Measurements from ENCODE around the gene DNMT3A. TPM values are rescaled to one million over a fixed set of nuclear protein-coding genes. Genes with fewer than 3 reads are reported as not detected.

The DNMT3A gene
- total and polyA plus RNA-seq, 7 donors, result 4.4 to 30.2 (median 18.1) TPM

DNA sequence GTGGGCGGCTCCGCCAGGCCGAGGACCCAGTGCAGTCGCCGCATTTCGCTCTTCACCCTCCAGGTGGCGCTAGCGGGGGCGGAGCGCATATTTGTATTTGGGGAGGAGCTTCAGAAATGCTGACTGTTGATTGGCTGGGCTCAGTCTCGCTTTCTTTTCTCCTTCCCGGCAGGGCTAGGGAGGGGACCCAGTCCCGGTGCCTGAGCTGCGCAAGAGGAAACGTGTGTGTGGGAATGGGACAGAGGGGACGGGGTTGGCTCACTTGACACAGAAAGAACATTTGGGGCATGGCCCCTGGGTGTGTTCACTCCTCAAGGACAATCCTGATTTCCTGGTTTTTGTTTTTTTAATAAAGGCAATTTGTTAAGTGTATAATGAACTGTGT is 20.3 kb upstream of the DNMT3A start:
- TF ChIP-seq EP300 (IDR thresholded peaks at IDR 0.05), result no peak
- TF ChIP-seq POLR2A (IDR thresholded peaks at IDR 0.05), result peak; percentile 62 to 68
- TF ChIP-seq POLR2AphosphoS5 (IDR thresholded peaks at IDR 0.05), result peak; percentile 81 to 99 (median 85)
- TF ChIP-seq, protein P1, sequence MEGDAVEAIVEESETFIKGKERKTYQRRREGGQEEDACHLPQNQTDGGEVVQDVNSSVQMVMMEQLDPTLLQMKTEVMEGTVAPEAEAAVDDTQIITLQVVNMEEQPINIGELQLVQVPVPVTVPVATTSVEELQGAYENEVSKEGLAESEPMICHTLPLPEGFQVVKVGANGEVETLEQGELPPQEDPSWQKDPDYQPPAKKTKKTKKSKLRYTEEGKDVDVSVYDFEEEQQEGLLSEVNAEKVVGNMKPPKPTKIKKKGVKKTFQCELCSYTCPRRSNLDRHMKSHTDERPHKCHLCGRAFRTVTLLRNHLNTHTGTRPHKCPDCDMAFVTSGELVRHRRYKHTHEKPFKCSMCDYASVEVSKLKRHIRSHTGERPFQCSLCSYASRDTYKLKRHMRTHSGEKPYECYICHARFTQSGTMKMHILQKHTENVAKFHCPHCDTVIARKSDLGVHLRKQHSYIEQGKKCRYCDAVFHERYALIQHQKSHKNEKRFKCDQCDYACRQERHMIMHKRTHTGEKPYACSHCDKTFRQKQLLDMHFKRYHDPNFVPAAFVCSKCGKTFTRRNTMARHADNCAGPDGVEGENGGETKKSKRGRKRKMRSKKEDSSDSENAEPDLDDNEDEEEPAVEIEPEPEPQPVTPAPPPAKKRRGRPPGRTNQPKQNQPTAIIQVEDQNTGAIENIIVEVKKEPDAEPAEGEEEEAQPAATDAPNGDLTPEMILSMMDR (IDR thresholded peaks at IDR 0.05), result peak; percentile 70 to 98 (median 90)
- peaks cover 0 to 11% (median 10%) of the 10 kb centered on the region in 4 donors for H3K4me1 ChIP-seq
- intact Hi-C loops (cut with DNase I), result loop anchor here (5.0 to 10.0 kb wide), 2 partner anchors 160 to 303 kb away; no protein-coding TSS in a partner anchor
- peak overlapping the region; percentile 35 to 78 (median 69) for H3K27ac ChIP-seq
- 0% methylated on average over 16 of the region's 16 CpGs for WGBS, 2 donors
- H3K9me3 ChIP-seq, result no peaks in the 10 kb centered on the region
- no peaks in the 10 kb centered on the region for H3K27me3 ChIP-seq
- DNase-seq, result peak; percentile 96
- H3K4me3 ChIP-seq, result peak overlapping the region; percentile 17 to 48 (median 44)
- H3K36me3 ChIP-seq, result no peaks in the 10 kb centered on the region

DNA sequence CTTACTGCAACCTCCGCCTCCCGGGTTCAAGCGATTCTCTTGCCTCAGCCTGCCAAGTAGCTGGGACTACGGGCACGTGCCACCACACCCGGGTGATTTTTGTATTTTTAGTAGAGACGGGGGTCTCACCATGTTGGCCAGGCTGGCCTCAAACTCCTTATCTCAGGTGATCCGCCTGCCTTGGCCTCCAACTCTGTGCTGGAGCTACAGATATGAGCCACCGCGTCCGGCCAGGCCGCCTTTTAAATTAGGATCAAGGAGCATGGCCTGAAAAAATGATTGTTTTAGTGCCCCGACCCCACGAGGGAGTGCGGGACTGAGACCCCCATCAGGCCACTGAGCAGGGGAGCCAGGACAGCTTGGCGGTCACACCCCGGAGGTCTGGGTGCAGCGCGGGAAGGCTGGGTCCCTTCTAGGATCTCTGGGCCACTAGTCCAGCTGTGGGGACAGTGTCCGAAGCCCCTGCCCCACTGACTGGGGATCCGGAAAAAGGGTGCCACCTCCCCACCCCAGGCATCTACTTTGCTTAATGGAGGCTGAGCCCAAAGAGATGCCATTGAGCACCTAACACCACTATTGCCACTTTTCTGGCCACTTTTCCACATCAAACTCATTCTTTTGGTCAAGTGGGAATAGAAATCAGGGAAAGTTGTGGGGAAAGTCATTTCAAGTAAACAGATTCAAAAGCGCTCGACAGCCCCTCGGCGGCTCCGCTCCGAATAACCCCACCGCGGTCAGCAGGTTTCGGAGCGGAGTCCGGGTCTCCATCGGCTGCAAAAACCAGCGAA is 19.7 kb upstream of the DNMT3A start:
- peak overlapping the region in 3 of 4 donors; percentile 42 to 48 (median 46) for H3K4me3 ChIP-seq
- peak overlapping the region in 2 of 4 donors; percentile 63 to 75 for H3K27ac ChIP-seq
- peaks cover 0 to 11% (median 10%) of the 10 kb centered on the region in 4 donors for H3K4me1 ChIP-seq
- no peaks in the 10 kb centered on the region for H3K27me3 ChIP-seq
- WGBS, 2 donors, result 56 to 59% methylated on average over 34 of the region's 34 CpGs
- H3K36me3 ChIP-seq, result no peaks in the 10 kb centered on the region
- TF ChIP-seq POLR2AphosphoS5 (IDR thresholded peaks at IDR 0.05), result no peak
- TF ChIP-seq POLR2A (IDR thresholded peaks at IDR 0.05), result no peak
- TF ChIP-seq, protein P1 (IDR thresholded peaks at IDR 0.05), result no peak
- TF ChIP-seq EP300 (IDR thresholded peaks at IDR 0.05), result no peak
- no peaks in the 10 kb centered on the region for H3K9me3 ChIP-seq
- intact Hi-C loops (cut with DNase I), result loop anchor here (5.0 to 10.0 kb wide), 2 partner anchors 161 to 303 kb away; no protein-coding TSS in a partner anchor
- DNase-seq, result no peak

DNA sequence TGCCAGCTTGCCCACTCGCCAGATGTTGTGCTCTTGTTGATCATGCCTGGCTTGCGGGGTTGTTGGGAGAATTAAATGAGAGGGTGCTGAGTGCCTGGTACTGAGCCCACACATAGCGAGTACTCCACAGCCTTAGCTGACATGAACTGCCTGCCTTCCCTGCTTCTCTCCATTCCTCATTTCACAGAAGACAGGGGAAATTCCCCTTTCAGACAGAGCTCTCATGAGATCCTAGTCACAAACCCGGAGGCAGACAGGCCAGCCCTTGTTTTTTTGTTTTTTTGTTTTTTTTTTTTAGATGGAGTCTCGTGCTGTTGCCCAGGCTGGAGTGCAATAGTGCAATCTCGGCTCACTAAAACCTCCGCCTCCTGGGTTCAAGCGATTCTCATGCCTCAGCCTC is 17.1 kb upstream of the DNMT3A start:
- no peaks in the 10 kb centered on the region for H3K27me3 ChIP-seq
- intact Hi-C loops (cut with DNase I), result no loop called here
- H3K9me3 ChIP-seq, result no peaks in the 10 kb centered on the region
- DNase-seq, result no peak
- H3K36me3 ChIP-seq, result no peaks in the 10 kb centered on the region
- peaks cover 0 to 11% (median 10%) of the 10 kb centered on the region in 4 donors for H3K4me1 ChIP-seq
- H3K27ac ChIP-seq, result no peak overlapping the region
- 86 to 92% methylated on average over 8 of the region's 8 CpGs for WGBS, 2 donors
- TF ChIP-seq EP300 (IDR thresholded peaks at IDR 0.05) (no peak), POLR2AphosphoS5 (IDR thresholded peaks at IDR 0.05) (no peak), POLR2A (IDR thresholded peaks at IDR 0.05) (no peak)
- TF ChIP-seq, protein P1 (IDR thresholded peaks at IDR 0.05), result no peak
- H3K4me3 ChIP-seq, result no peak overlapping the region

DNA sequence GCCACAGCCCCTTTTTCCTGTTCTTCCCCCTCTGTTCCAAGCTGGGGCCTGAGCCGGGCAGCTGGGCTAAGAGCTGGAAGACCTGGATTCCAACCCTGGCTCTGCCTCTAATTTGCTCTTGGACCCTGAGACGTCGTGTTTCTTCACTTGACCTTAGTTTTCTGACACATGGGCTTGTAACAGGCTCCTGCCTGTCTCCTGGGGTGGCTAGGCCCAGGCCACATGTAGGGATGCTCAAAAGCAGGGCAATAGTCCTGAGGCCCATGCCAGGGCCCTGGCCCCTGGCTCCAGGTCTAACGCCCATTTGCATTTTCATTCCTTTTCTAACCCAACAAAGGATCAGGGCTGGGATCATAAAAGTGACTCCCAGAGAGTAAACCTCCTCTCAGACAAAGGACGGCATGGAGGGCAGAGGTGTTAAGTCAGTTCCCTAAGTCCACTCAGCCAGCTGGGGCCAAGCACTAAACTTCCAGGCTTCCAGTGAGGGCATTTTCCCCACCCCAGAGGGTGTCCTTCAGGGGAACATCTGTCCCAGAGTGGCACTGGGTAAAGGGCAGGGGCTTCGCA is 16.6 kb upstream of the DNMT3A start:
- H3K27ac ChIP-seq, result no peak overlapping the region
- H3K9me3 ChIP-seq, result no peaks in the 10 kb centered on the region
- no peak for DNase-seq
- H3K36me3 ChIP-seq, result no peaks in the 10 kb centered on the region
- H3K27me3 ChIP-seq, result no peaks in the 10 kb centered on the region
- intact Hi-C loops (cut with DNase I), result no loop called here
- 93 to 94% methylated on average over 6 of the region's 6 CpGs for WGBS, 2 donors
- TF ChIP-seq POLR2A (IDR thresholded peaks at IDR 0.05) (no peak), POLR2AphosphoS5 (IDR thresholded peaks at IDR 0.05) (no peak), EP300 (IDR thresholded peaks at IDR 0.05) (no peak)
- TF ChIP-seq, protein P1 (IDR thresholded peaks at IDR 0.05), result no peak
- H3K4me1 ChIP-seq, result peaks cover 0 to 11% (median 10%) of the 10 kb centered on the region in 4 donors
- H3K4me3 ChIP-seq, result no peak overlapping the region

Measured in sigmoid colon (tissue), 7 donors.